HG03175 (cell line): ENCODE measurements around the gene FBXO24.

Experiments used
- ATAC-seq: cut with Tn5 transposase; IDR thresholded peaks from one replicate; pipeline ENCODE4 v1.9.1; 2021; ENCODE audit warnings: mild to moderate bottlenecking, moderate library complexity; ENCODE audit not compliant: unreplicated experiment

FBXO24 gene

GRCh38 chr7:100589341-100589947 is 3.3 kb downstream of the FBXO24 start:
- no peak for ATAC-seq

- ATAC-seq: no peak
Measured at GRCh38 chr7:100590077-100590737, 4.1 kb downstream of the FBXO24 start.

- ATAC-seq: no peak
Measured at GRCh38 chr7:100591596-100591995, 5.5 kb downstream of the FBXO24 start.

GRCh38 chr7:100595188-100595587 is 9.1 kb downstream of the FBXO24 start:
- no peak for ATAC-seq

GRCh38 chr7:100598425-100598824 is 12.3 kb downstream of the FBXO24 start:
- no peak for ATAC-seq

GRCh38 chr7:100599911-100600729 is 14.0 kb downstream of the FBXO24 start:
- no peak for ATAC-seq

- ATAC-seq: no peak
Measured at GRCh38 chr7:100600730-100601038, 14.6 kb downstream of the FBXO24 start.

GRCh38 chr7:100602889-100603725 is 17.0 kb downstream of the FBXO24 start:
- no peak for ATAC-seq

- no peak for ATAC-seq
Measured at GRCh38 chr7:100603726-100604027, 17.5 kb downstream of the FBXO24 start.

GRCh38 chr7:100604028-100604975 is 18.2 kb downstream of the FBXO24 start:
- ATAC-seq: peak; percentile 54

- ATAC-seq: peak; percentile 14
Measured at GRCh38 chr7:100604976-100605911, 19.1 kb downstream of the FBXO24 start.

GRCh38 chr7:100606313-100606712 is 20.2 kb downstream of the FBXO24 start:
- no peak for ATAC-seq

- no peak for ATAC-seq
Measured at GRCh38 chr7:100607111-100607510, 21.0 kb downstream of the FBXO24 start.

- no peak for ATAC-seq
Measured at GRCh38 chr7:100609958-100610357, 23.8 kb downstream of the FBXO24 start.

GRCh38 chr7:100611983-100612729 is 26.0 kb downstream of the FBXO24 start, which contains the start of gene MOSPD3:
Gene MOSPD3, plus strand, starts transcription at chr7:100612540. Its CDS starts 252 bp downstream, at chr7:100612792.
- peak; percentile 92 for ATAC-seq

- no peak for ATAC-seq
Measured at GRCh38 chr7:100612730-100613390, 26.7 kb downstream of the FBXO24 start.

GRCh38 chr7:100613412-100614175 is 27.5 kb downstream of the FBXO24 start:
- no peak for ATAC-seq
